ENCODE results near the gene RNGTT.

DNA sequence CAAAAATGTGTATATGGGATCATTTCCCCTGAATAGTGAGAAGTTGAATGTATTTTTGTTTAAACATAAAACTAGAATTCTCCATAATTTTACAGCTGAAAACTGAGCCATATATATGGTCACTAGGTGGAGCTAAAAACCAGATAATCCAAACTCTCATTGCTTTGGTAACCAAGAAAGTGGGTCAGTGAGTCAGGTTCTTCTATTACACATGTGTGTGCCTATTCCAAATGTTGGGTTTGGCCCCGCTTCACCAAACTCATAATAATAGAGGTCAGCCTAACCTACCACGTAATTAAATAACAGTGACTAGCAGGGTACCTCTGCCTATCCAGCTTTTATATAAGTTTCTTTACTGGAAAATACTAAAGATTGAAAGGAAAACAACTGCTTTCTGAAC lies 19.3 kb upstream of the RNGTT start:
- TF ChIP-seq EZH2 (IDR thresholded peaks at IDR 0.05; ENCODE audit: insufficient read depth, poor library complexity, severe bottlenecking) (no peak), EZH2phosphoT487 (IDR thresholded peaks at IDR 0.05; ENCODE audit: insufficient read depth, low read depth) (no peak)
